Stomach (tissue), 4 donors: Measurements from ENCODE around the gene PDZK1IP1.

Experiments
- POLR2A ChIP-seq, 4 donors: fragments of 450-650 bp; IDR thresholded peaks; one replicate each; pipeline ENCODE4 v1.6.1; 2016; ENCODE audit warnings: antibody characterized with exemption in 4 of 4, control low read depth in 2 of 4, mild to moderate bottlenecking in 1 of 4, moderate library complexity in 1 of 4
- POLR2AphosphoS5 ChIP-seq, 3 donors: sonication (generic); formaldehyde crosslinking; IDR thresholded peaks; one replicate each; pipeline ENCODE4 v1.6.1; 2016; ENCODE audit warnings: antibody characterized with exemption in 3 of 3
- TF ChIP-seq, protein P1 (sequence below), 7 experiments: fragments of 450-650 bp in 4 of 7; fragments of 200-600 bp in 3 of 7; sonication (generic) in 3 of 7; IDR thresholded peaks; one replicate each; pipeline ENCODE4 v1.5.1; 2016 to 2019; ENCODE audit warnings: antibody characterized with exemption in 7 of 7, control low read depth in 2 of 7, mild to moderate bottlenecking in 1 of 7

DNA sequence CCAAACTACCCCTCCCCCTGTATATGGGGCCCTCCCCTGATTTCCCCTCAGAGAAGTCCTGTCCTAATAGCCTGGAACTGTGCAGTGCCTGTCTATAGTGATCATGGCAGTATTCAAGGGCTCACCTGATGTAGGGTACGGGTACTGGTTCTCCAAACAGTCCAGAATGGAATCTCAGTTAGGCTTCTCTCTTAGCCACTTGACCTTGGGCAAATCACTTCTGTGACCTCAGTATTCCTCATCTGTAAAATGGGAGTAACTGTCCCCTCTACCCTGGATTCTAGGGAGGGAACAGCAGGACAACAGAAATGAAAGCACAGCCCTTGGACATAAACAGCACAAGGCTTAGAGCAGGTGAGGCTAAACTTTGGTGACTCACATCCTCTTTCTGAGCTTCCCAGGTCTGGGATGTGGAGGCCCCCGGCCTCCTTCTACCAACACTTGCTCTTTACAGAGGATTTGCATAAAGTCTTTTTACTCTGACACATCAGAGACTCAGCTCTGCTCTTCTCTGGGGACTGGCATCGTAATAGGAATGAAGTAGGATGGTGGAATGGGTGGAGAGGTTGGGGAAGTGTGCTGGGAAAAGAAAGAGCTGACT is 20.0 kb upstream of the PDZK1IP1 start:
- TF ChIP-seq POLR2A (IDR thresholded peaks at IDR 0.05) (no peak), POLR2AphosphoS5 (IDR thresholded peaks at IDR 0.05) (no peak)
- TF ChIP-seq, protein P1, sequence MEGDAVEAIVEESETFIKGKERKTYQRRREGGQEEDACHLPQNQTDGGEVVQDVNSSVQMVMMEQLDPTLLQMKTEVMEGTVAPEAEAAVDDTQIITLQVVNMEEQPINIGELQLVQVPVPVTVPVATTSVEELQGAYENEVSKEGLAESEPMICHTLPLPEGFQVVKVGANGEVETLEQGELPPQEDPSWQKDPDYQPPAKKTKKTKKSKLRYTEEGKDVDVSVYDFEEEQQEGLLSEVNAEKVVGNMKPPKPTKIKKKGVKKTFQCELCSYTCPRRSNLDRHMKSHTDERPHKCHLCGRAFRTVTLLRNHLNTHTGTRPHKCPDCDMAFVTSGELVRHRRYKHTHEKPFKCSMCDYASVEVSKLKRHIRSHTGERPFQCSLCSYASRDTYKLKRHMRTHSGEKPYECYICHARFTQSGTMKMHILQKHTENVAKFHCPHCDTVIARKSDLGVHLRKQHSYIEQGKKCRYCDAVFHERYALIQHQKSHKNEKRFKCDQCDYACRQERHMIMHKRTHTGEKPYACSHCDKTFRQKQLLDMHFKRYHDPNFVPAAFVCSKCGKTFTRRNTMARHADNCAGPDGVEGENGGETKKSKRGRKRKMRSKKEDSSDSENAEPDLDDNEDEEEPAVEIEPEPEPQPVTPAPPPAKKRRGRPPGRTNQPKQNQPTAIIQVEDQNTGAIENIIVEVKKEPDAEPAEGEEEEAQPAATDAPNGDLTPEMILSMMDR (IDR thresholded peaks at IDR 0.05): no peak
